ENCODE measurements around the gene LCN10.
"Not testable (repeated sequence)": the region's sequence is repeated elsewhere in the genome, so short reads cannot be mapped to it uniquely, and the experiment has no call there.

Gene LCN10

GRCh38 chr9:136766410-136767120 is 23.8 kb upstream of the LCN10 start:
- H3K4me3 ChIP-seq (replicated peaks; ENCODE audit: low read depth, low read length) = not testable (repeated sequence)
- peak; percentile 60 for DNase-seq (ENCODE audit: low read depth)
- peak; percentile 18 for TF ChIP-seq CTCF (IDR thresholded peaks at IDR 0.05; ENCODE audit: low read length, missing control alignments)

GRCh38 chr9:136765745-136766409 is 23.1 kb upstream of the LCN10 start:
- DNase-seq (ENCODE audit: low read depth) = not testable (repeated sequence)

GRCh38 chr9:136765041-136765440 is 22.3 kb upstream of the LCN10 start:
- DNase-seq (ENCODE audit: low read depth) = no peak
- no peak for TF ChIP-seq CTCF (IDR thresholded peaks at IDR 0.05; ENCODE audit: low read length, missing control alignments)
- H3K4me3 ChIP-seq (replicated peaks; ENCODE audit: low read depth, low read length) = no peak overlapping the region

More at GRCh38 chr9:136765745-136766409, 23.1 kb upstream of the LCN10 start:
- H3K4me3 ChIP-seq (replicated peaks; ENCODE audit: low read depth, low read length) = not testable (repeated sequence)

GRCh38 chr9:136764301-136764891 is 21.7 kb upstream of the LCN10 start, which contains the start of gene LCN15:
LCN15 (minus strand) TSS chr9:136764518; CDS start chr9:136764488, 30 bp downstream.
- no peak for DNase-seq (ENCODE audit: low read depth)
- no peak for TF ChIP-seq CTCF (IDR thresholded peaks at IDR 0.05; ENCODE audit: low read length, missing control alignments)
- no peak within 1 kb of the TSS for H3K4me3 ChIP-seq (replicated peaks; ENCODE audit: low read depth, low read length)

- H3K4me3 ChIP-seq (replicated peaks; ENCODE audit: low read depth, low read length) = no peak overlapping the region
- no peak for TF ChIP-seq CTCF (IDR thresholded peaks at IDR 0.05; ENCODE audit: low read length, missing control alignments)
- no peak for DNase-seq (ENCODE audit: low read depth)
Observed at GRCh38 chr9:136763649-136764035, 20.9 kb upstream of the LCN10 start.

- no peak for TF ChIP-seq CTCF (IDR thresholded peaks at IDR 0.05; ENCODE audit: low read length, missing control alignments)
- DNase-seq (ENCODE audit: low read depth) = peak; percentile 8
- H3K4me3 ChIP-seq (replicated peaks; ENCODE audit: low read depth, low read length) = no peak overlapping the region
Observed at GRCh38 chr9:136762915-136763648, 20.3 kb upstream of the LCN10 start.

GRCh38 chr9:136762221-136762691 is 19.5 kb upstream of the LCN10 start:
- no peak for DNase-seq (ENCODE audit: low read depth)
- no peak overlapping the region for H3K4me3 ChIP-seq (replicated peaks; ENCODE audit: low read depth, low read length)
- TF ChIP-seq CTCF (IDR thresholded peaks at IDR 0.05; ENCODE audit: low read length, missing control alignments) = no peak

Data from fibroblast of pulmonary artery (primary cell).